ENCODE results near the gene CCN5.

DNA sequence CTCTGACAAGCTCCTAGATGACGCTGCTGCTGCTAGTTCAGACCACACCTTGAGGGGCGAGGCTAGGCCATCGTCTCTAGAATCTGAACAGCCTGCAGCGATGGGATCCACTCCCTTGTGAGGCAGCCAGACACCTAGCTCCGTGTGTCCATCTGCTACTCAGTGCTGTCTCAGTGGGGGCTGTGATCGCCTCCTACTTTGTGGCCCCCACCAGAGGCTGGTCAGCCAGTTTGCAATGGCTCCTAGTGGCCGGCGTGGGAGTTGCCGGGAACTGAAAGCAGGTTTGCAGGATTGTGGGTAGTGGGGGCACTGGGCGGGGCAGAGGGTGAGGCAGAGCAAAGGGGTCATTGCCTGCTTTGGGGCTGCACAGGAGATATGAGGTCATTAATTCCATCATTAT is 2.8 kb downstream of the CCN5 start:
- TF ChIP-seq CTCF (IDR thresholded peaks at IDR 0.05) (peak in 2 of 6 experiments; percentile 12 to 24), POLR2A (IDR thresholded peaks at IDR 0.05) (no peak)
